ENCODE data around the gene ENOX2.

Gene ENOX2

DNA sequence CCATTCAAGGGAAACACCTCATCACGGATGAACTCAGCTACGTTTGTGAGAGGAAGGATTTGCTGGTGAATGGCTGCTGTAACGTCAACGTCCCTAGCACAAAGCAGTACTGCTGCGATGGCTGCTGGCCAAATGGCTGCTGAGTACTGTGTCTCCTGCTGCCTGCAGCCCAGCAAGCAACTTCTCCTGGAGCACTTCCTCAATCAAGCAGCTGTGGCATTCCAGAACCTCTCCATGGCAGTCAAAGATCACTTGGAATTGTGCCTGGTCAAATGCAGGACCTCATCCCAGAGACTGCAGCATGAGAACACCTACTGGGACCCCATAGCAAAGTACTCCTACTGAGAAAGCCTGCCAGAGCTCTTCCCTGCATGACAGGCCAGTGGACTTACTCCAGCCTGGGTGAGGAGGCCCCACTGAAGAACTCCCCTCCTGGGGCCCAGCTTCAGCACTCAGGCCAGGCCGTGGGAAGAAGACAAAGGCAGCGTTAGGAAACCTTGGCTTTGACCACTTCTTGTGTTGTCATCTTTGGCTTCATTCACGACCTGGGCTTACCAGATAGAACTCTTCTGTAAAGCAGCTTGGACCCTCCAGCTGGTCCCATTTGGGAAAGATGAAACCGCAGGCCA, 256.9 kb downstream of the ENOX2 start:
- peak in 1 of 56 donors; percentile 1 for DNase-seq

DNA sequence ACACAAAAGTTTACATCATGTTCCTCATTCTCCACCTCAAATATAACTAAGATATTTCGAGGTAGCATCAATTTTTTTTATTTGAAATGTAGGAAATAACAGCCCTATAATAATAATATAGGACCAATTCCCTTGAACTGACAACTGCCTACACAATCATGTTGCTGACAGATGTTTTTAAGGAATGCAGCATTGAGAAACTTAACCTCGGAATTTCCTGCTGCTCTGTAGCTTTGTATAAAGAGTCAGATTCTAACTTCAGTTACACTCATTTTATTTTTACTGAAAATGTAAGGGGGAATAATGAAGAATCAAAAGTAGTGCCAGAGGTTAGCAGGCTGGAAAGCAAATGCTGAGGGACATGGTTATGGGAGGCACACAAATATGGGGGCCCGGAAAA, 265.4 kb downstream of the ENOX2 start:
- DNase-seq, result no peak

DNA sequence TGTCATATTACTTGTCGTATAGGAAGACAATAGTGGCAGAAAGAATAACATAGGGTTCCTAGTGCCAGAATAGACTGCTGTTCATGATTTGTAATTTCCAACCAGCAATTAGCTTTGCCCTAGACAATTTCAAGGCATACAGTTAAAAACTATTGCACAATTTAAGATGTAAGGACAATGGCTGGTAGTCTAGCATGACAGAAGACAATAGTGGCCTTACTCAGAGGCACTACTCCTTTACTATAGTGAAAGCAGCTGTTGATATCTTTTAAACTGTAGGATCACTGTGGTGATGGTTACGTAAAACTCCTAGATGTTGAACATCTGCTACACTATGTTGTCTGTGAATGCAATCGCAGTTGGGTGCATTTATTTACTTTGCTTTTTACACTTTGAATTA, 266.7 kb downstream of the ENOX2 start:
- DNase-seq, result no peak

GRCh38 chrX:130631011-130631410, 272.0 kb downstream of the ENOX2 start:
- no peak for DNase-seq

GRCh38 chrX:130628516-130628915, 274.5 kb downstream of the ENOX2 start:
- no peak for DNase-seq

DNA sequence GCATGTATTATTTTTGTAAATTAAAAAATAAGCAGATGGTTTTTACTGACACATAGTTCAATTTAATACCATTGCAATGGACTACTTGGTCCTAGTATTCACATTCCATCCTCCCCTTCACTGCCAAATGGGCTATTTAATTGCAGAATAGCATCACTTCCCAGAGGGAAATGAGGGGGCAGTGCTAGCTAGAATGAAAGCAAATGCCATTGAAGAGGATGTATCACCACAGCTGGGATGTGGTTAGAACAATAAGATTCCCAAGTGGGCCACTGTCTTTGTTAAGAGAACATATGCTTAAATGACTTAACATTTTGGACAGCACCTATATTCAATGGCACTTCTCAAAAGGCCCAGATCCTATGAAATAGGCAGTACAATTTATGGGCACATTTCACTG, 276.5 kb downstream of the ENOX2 start:
- DNase-seq, result no peak

DNA sequence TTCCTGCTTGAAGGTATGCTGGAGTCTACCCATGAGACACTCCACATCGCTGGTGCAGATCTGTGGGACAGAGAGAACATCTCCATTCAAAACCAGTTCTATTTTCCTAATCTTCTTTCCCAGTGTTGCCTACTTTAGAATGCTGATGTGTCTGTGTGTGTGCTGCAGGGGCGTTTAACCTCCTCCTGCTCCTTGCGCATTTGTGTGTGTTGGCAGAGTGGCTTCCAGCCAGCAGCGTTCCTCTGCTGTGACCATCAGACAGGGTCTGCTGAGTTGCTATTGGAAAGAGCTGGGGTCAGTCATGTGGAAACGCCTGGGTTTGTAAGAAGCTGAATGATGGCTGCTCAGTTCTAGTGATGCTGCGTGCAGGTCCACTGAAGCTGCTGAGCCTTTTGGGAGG, 277.6 kb downstream of the ENOX2 start:
- DNase-seq, result no peak

DNA sequence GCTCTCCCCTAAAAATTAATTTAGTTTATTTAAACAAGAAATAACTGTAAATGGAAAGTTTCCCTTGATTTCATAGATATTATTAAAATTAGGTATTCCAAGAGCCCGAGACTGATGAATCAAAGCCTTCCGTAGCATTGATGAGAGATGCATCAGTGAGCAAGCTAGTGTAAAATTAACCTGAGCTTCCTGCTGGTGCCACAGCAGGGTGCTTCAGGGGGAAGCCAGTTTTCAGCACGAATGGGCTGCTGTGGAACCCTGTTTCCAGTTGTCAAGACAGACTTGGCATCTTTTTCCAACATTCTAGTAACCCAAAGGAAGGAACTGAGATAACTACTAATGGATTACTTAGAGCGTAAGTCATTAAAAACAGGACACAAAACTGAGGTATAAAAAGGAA, 279.5 kb downstream of the ENOX2 start:
- DNase-seq, result no peak

- no peak for DNase-seq
These were observed 287.1 kb downstream of the ENOX2 start for GRCh38 chrX:130615941-130616340.

DNA sequence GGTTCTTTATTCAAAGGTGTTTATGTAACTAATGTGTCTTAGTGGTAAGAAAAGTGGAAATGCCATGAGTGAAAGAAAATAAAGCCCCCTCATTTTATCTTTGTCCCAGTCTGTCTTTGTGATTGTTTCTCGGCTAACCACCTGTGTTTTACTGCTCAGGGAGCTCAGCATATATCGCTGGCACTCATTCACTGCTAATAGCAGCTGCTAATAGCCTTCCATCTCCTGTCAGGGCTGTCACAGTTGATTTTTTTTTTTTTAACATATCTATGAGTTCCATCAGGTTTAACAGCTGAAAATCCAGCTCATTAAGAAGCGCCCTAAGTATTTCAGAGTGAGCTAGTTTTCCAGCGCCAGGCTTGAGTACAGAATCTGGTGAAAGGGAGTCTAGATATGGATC, 295.6 kb downstream of the ENOX2 start:
- DNase-seq, result no peak

GRCh38 chrX:130606425-130606824, 296.6 kb downstream of the ENOX2 start:
- DNase-seq, result no peak

GRCh38 chrX:130604882-130605281, 298.1 kb downstream of the ENOX2 start:
- DNase-seq, result no peak

DNA sequence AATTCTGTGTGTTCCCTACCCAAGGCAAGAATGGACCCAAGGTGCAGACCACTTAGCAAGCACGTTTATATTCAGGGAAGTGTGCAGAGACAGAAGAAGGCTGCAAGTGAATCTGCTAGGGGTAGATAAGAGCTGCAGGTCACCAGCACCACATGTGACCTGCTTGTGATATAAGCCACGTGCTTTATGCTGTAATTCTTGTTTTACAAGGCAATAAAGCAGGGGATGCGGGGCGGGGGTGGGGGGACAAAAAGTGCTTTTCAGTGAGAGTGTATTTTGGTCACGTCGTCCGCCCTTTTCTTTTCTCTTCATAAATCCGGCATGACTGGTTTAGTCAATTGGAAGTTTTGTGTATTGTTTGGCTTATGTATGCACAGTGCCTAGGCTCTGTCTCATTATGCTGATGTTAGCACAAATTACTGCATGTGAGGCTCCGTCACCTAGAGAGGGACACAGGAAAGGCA, 308.5 kb downstream of the ENOX2 start:
- DNase-seq, result peak in 39 of 56 donors; percentile 0 to 70 (median 9)

DNA sequence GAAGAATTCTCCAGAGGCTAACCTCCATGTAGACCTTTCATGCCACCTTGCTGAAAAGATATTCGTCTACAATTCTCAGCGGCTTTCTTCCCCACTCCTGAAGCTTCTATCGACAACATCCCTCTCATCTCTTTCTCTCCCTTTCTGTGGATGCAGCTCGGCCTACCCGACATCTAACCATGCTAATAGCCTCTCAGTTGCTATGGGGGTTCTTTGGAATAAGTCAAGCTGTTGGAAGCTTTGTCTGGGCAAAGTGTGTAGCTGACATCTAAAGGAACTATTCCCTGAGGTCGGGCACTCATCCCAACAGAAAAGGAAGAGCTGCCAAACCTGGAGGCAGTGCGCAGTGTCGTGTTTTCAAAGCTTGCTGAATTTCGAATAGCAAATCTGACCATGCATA, 309.1 kb downstream of the ENOX2 start:
- DNase-seq, result peak in 3 of 56 donors; percentile 0

DNA sequence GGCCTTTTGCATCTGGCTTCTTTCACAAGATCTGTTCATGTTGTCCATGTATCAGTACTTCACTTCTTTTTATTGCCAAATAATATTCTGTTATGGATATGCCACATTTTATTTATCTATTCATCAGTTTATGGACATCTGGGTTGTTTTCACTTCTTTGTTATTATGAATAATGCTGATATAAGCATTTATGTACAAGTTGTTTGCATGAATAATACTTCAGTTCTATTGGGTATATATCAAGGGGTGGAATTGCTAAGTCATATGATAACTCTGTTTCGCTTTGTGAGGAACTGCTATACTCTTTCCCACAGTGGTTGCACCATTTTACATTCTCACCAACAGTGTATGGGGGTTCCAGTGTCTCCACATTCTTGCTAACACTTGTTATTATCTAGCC, 310.8 kb downstream of the ENOX2 start:
- DNase-seq, result no peak

DNA sequence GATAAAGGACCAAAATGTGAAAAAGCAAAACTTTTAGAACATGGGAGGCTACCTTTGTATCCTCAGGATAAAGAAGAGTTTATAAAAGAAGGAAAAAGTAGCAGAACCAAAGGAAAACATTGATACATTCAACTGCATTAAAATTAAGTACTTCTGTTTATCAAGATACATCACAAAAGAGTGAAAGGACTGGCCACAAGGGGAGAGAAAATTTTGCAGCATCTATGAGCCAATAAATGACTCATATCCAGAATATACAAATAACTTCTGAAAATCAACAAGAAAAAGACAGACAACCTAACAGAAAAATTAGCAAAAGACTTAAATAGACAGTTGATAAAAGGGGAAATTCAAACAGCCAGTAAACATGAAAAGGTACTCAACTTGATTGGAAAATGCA, 324.1 kb downstream of the ENOX2 start:
- DNase-seq, result no peak

GRCh38 chrX:130577431-130577830, 325.6 kb downstream of the ENOX2 start:
- no peak for DNase-seq

GRCh38 chrX:130575831-130576389, 327.1 kb downstream of the ENOX2 start:
- DNase-seq, result peak in 35 of 56 donors; percentile 0 to 41 (median 4)
